ENCODE measurements around the gene SLC7A1.

SLC7A1 gene

DNA sequence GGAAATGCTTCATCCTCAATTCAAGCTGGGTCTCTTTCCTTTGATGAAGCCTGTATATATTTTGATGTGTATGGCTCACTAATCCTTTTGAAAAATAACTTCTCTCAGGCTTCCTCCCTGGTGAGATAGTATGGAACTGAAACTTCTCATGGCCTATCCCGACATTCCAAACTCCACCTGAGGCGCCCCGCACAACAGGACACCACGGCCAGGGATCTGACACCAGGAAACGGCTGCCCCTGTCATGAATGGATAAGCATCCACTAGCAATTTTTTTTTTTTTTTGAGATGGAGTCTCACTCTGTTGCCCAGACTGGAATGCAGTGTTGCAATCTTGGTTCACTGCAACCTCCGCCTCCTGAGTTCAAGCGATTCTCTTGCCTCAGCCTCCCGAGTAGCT is 16.4 kb downstream of the SLC7A1 start:
- H3K27me3 ChIP-seq: no peaks in the 10 kb centered on the region
- H3K36me3 ChIP-seq: peaks cover 3% of the 10 kb centered on the region; the same call in 1 of the 2 replicates
- TF ChIP-seq, protein P1, sequence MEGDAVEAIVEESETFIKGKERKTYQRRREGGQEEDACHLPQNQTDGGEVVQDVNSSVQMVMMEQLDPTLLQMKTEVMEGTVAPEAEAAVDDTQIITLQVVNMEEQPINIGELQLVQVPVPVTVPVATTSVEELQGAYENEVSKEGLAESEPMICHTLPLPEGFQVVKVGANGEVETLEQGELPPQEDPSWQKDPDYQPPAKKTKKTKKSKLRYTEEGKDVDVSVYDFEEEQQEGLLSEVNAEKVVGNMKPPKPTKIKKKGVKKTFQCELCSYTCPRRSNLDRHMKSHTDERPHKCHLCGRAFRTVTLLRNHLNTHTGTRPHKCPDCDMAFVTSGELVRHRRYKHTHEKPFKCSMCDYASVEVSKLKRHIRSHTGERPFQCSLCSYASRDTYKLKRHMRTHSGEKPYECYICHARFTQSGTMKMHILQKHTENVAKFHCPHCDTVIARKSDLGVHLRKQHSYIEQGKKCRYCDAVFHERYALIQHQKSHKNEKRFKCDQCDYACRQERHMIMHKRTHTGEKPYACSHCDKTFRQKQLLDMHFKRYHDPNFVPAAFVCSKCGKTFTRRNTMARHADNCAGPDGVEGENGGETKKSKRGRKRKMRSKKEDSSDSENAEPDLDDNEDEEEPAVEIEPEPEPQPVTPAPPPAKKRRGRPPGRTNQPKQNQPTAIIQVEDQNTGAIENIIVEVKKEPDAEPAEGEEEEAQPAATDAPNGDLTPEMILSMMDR (IDR thresholded peaks at IDR 0.05; ENCODE audit: low read depth, low read length): no peak
- H3K4me3 ChIP-seq (ENCODE audit: low read depth, low read length): no peak overlapping the region
- H3K9me3 ChIP-seq: no peaks in the 10 kb centered on the region
- no peak for DNase-seq
- 0 out of 2 replicates have a peak, but pooled peaks cover 3% of the 10 kb centered on the region for H3K4me1 ChIP-seq

DNA sequence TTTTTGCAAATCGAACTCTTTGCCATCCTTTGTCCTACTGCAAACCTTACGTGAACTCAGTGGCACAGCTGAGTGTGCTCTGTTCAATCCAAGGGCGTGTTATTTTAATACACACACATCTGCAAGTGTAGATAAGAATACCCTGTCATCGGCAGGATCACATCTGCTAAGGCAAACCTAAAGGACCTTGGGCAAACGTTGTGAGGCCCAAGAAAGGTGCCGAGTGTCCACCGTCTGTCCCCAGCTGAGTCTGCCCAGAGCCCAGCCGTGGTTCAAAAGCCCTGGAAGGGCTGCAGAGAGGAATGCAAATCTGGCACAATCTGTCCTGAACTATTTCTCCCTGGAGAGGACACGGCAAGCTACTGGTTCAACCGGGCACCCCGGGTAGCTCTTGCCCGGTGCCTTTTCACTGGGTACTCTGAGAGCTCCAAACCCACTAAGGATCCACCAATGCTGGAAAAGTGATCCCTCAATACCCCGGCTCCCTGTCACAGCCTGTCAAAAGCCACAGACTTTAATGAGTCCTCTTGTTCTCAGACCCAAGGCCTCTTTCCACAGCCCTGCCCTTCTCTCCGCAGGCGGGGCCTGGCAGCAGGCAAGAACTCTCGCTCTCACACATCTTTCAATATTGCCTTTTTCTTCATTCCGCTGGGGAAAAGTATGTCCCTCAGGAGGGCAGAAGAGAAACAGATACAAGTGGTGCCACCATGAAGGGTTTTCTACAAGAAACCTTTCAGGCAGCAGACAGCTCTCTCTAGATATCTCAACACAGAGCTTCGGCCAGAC is 17.0 kb downstream of the SLC7A1 start:
- no peak for DNase-seq
- peaks cover 7% of the 10 kb centered on the region; the same call in 1 of the 2 replicates for H3K4me1 ChIP-seq
- no peaks in the 10 kb centered on the region for H3K27me3 ChIP-seq
- no peaks in the 10 kb centered on the region for H3K9me3 ChIP-seq
- H3K36me3 ChIP-seq: peaks cover 3% of the 10 kb centered on the region; the same call in 1 of the 2 replicates
- TF ChIP-seq, protein P1 (IDR thresholded peaks at IDR 0.05; ENCODE audit: low read depth, low read length): no peak
- no peak overlapping the region for H3K4me3 ChIP-seq (ENCODE audit: low read depth, low read length)

DNA sequence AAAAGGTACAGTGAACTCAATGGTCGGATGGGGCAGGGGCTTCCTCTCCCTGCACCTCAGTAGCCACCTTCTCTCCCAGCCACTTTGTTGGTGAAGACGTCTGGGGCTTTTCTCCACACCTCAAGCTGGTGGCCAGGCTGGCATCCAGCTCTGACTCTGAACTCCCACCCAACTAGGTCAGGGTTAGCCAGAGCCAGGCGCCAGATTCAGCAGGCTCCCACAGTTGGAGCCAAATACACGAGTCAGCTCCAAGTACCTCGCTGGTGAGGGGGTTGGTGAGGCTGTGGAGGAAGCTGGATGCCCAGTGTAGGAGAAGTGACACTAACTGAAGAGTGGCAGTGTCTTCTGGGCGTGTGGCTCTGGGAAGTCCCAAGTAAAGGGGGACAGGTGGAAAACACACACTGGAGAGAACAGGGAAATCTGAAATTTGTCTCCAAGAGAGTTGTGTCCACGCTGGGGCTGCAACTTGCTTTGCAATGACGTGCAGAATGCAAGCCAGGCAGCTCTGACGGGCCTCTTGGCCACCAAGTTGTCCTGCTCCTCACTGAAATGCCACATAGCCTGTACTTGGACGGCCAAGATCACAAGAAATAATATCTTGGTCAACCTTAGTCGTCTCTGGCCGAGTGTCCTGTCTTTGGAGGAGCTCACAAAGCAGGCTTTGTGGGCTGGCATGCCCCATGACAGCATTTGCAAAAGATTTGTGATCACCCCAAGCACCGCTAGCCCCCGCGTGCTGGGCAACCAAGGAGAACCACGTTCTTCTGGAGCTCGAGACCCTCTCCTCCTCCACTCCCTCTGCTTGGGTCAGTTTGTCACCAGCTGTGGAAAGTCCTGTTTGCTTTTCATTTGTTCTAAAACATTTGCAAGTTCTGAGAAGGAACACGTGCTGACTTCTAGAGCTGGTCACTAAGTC is 18.1 kb downstream of the SLC7A1 start:
- no peak for DNase-seq
- Histone ChIP-seq H3K27me3 (no peaks in the 10 kb centered on the region), H3K4me1 (peaks cover 15% of the 10 kb centered on the region), H3K9me3 (no peaks in the 10 kb centered on the region), H3K36me3 (peaks cover 3% of the 10 kb centered on the region; the same call in 1 of the 2 replicates), H3K4me3 (ENCODE audit: low read depth, low read length) (no peak overlapping the region)
- TF ChIP-seq, protein P1 (IDR thresholded peaks at IDR 0.05; ENCODE audit: low read depth, low read length): no peak

DNA sequence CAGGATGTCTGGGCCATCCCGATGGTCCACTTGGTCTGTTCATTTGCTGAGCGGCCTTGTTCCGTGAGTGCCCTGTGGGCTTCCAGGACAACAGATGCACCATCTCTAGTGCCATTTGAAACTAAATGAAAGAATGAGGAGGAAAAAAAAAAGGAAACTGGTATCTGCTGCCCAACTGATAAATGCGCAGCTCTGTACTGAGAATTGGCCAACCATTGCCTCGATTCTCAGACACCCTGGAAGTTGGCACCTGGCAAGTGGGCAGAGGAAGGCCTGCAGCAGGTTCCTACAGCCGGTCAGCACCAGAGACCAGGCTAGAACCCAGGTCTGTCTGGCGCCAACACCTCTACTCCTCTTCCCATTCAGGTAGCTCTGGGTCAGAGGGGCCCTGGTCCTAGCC is 18.9 kb downstream of the SLC7A1 start:
- H3K36me3 ChIP-seq: peaks cover 3% of the 10 kb centered on the region; the same call in 1 of the 2 replicates

DNA sequence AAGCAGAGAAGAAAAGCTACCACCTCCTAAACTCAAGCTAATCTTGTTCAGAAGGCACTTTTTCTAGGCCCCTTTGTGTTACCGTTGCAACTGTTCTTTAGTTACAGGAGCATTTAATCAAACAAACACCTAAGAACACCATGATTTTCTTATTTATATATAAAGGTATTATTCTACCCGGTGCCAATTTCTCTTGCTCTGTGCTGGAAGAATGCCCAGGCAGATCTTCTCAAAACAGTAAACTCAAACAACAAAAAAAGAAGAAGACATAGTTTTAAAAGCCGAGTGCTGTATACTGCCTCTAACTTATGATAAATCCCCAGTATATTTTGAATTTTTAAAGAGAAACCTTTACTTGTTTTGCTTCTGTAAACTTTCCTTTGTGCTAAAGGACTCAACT is 20.4 kb downstream of the SLC7A1 start:
- Histone ChIP-seq H3K4me3 (ENCODE audit: low read depth, low read length) (no peak overlapping the region), H3K4me1 (peaks cover 17% of the 10 kb centered on the region), H3K27me3 (no peaks in the 10 kb centered on the region), H3K36me3 (peaks cover 2% of the 10 kb centered on the region; the same call in 1 of the 2 replicates), H3K9me3 (no peaks in the 10 kb centered on the region)
- TF ChIP-seq, protein P1 (IDR thresholded peaks at IDR 0.05; ENCODE audit: low read depth, low read length): no peak
- DNase-seq: no peak

More for the DNA sequence above, 18.9 kb downstream of the SLC7A1 start:
- peaks cover 15% of the 10 kb centered on the region for H3K4me1 ChIP-seq
- TF ChIP-seq, protein P1 (IDR thresholded peaks at IDR 0.05; ENCODE audit: low read depth, low read length): no peak
- no peak overlapping the region for H3K4me3 ChIP-seq (ENCODE audit: low read depth, low read length)
- no peak for DNase-seq
- H3K27me3 ChIP-seq: no peaks in the 10 kb centered on the region
- no peaks in the 10 kb centered on the region for H3K9me3 ChIP-seq
